IMR-90 (cell line): ENCODE data around the gene MAP3K9. TPM values are rescaled to one million over a fixed set of nuclear protein-coding genes. Genes with fewer than 3 reads are reported as not detected.

Source experiments
- ATAC-seq: fragments of 200-7000 bp; cut with Tn5 transposase; 2 replicates; pipeline ENCODE4 v1.9.1; 2020; ENCODE audit warnings: low read depth, mild to moderate bottlenecking, moderate library complexity
- BruUV-seq: library from RNA; stranded (reverse); fragments of 400-500 nt; replicated peaks from 2 replicates; lab custom pipeline; 2021; lab: Mats Ljungman, UMichigan
- CTCF ChIA-PET: fragments of 300-600 bp; formaldehyde crosslinking; extraction: SDS; loops from one replicate; lab custom pipeline; 2021; ENCODE audit warnings: antibody characterized with exemption; lab: Yijun Ruan, JAX
- POLR2A ChIA-PET: fragments of 300-600 bp; sonication (Branson Sonifier 250); formaldehyde crosslinking; loops from one replicate; lab custom pipeline; 2022; ENCODE audit warnings: antibody characterized with exemption; ENCODE audit not compliant: unreplicated experiment; lab: Charles Lee
- DNase-seq: peaks from one replicate; pipeline ENCODE4 v3.0.0; 2013
- H2AFZ ChIP-seq: replicated peaks from 2 replicates; pipeline ENCODE3; 2013; ENCODE audit warnings: low read length, mild to moderate bottlenecking; ENCODE audit not compliant: poor library complexity
- H2AK5ac ChIP-seq: 2 replicates; pipeline ENCODE4 v1.6.1; 2013; ENCODE audit warnings: low read depth, low read length, inconsistent platforms
- H2AK9ac ChIP-seq: replicated peaks from 2 replicates; pipeline ENCODE3; 2013; ENCODE audit warnings: mild to moderate bottlenecking, low read depth, low read length, moderate library complexity; ENCODE audit not compliant: poor library complexity
- H2BK120ac ChIP-seq: 2 replicates; pipeline ENCODE4 v1.6.1; 2013; ENCODE audit warnings: low read depth, low read length, inconsistent platforms
- H2BK15ac ChIP-seq: 3 replicates; pipeline ENCODE4 v1.6.1; 2013; ENCODE audit warnings: low read depth, low read length, inconsistent platforms
- H2BK20ac ChIP-seq: 2 replicates; pipeline ENCODE4 v1.6.1; 2013; ENCODE audit warnings: low read depth, mild to moderate bottlenecking, inconsistent platforms, low read length, moderate library complexity
- H2BK5ac ChIP-seq: 2 replicates; pipeline ENCODE4 v1.6.1; 2013; ENCODE audit warnings: mild to moderate bottlenecking, low read depth, low read length, inconsistent platforms; ENCODE audit not compliant: poor library complexity, severe bottlenecking
- H3K14ac ChIP-seq: replicated peaks from 2 replicates; pipeline ENCODE4 v1.6.1; 2013; ENCODE audit warnings: low read depth, low read length, inconsistent platforms
- H3K18ac ChIP-seq: 2 replicates; pipeline ENCODE4 v1.6.1; 2013; ENCODE audit warnings: low read depth, low read length, control low read depth
- H3K23ac ChIP-seq: 2 replicates; pipeline ENCODE4 v1.6.1; 2013; ENCODE audit warnings: low read depth, low read length, inconsistent platforms
- H3K27ac ChIP-seq: 2 replicates; pipeline ENCODE4 v1.5.1; 2013; ENCODE audit warnings: mild to moderate bottlenecking, control low read depth, low read length; ENCODE audit not compliant: insufficient read depth
- H3K27me3 ChIP-seq: 2 replicates; pipeline ENCODE4 v1.6.1; 2013; ENCODE audit warnings: low read length; ENCODE audit not compliant: control insufficient read depth, insufficient read depth
- H3K36me3 ChIP-seq: 2 replicates; pipeline ENCODE4 v1.6.1; 2013; ENCODE audit warnings: low read length, mixed read lengths; ENCODE audit not compliant: control insufficient read depth, insufficient read depth
- H3K4ac ChIP-seq: 2 replicates; pipeline ENCODE4 v1.6.1; 2013; ENCODE audit warnings: low read depth, low read length, inconsistent platforms
- H3K4me1 ChIP-seq: 2 replicates; pipeline ENCODE4 v1.6.1; 2013; ENCODE audit warnings: low read length, mixed read lengths; ENCODE audit not compliant: control insufficient read depth, insufficient read depth
- H3K4me2 ChIP-seq: 2 replicates; pipeline ENCODE4 v1.6.1; 2013; ENCODE audit warnings: low read depth, mild to moderate bottlenecking, control low read depth, low read length, moderate library complexity
- H3K4me3 ChIP-seq: 2 replicates; pipeline ENCODE4 v1.5.1; 2013; ENCODE audit warnings: low read depth, mild to moderate bottlenecking, control low read depth, low read length, moderate library complexity; ENCODE audit not compliant: insufficient read depth
- H3K56ac ChIP-seq: 2 replicates; pipeline ENCODE4 v1.6.1; 2013; ENCODE audit warnings: low read length, inconsistent platforms; ENCODE audit not compliant: insufficient read depth; ENCODE audit errors: extremely low read depth
- H3K79me1 ChIP-seq, 2 experiments: 2 replicates each; pipeline ENCODE4 v1.6.1; 2013; ENCODE audit warnings: low read length in 2 of 2, inconsistent platforms in 1 of 2, low read depth in 1 of 2
- H3K9ac ChIP-seq: 2 replicates; pipeline ENCODE4 v1.6.1; 2013; ENCODE audit warnings: low read depth, low read length, control low read depth
- H3K9me1 ChIP-seq: 2 replicates; pipeline ENCODE4 v1.6.1; 2013; ENCODE audit warnings: low read length, inconsistent platforms; ENCODE audit not compliant: insufficient read depth
- H3K9me3 ChIP-seq: 2 replicates; pipeline ENCODE4 v1.6.1; 2013; ENCODE audit warnings: low read length; ENCODE audit not compliant: control insufficient read depth, insufficient read depth
- H4K20me1 ChIP-seq: 2 replicates; pipeline ENCODE4 v1.6.1; 2013; ENCODE audit warnings: low read length, inconsistent platforms; ENCODE audit not compliant: insufficient read depth
- H4K5ac ChIP-seq: 2 replicates; pipeline ENCODE4 v1.6.1; 2013; ENCODE audit warnings: mild to moderate bottlenecking, low read depth, low read length, control low read depth
- H4K8ac ChIP-seq, 2 experiments: 2 replicates each; pipeline ENCODE4 v1.6.1; 2013; ENCODE audit warnings: low read depth in 2 of 2, low read length in 2 of 2, control low read depth in 1 of 2, inconsistent platforms in 1 of 2
- H4K91ac ChIP-seq: 2 replicates; pipeline ENCODE4 v1.6.1; 2013; ENCODE audit warnings: low read depth, low read length, inconsistent platforms; ENCODE audit not compliant: insufficient read depth
- BHLHE40 ChIP-seq: fragments of 150-350 bp; IDR thresholded peaks from 2 replicates; pipeline ENCODE4 v1.6.1; 2016; ENCODE audit warnings: mild to moderate bottlenecking, low read depth, low read length
- CHD1 ChIP-seq: IDR thresholded peaks from 2 replicates; pipeline ENCODE4 v1.6.1; 2012; ENCODE audit warnings: low read depth, low read length, improper control_type of control experiment
- FOS ChIP-seq: fragments of 150-350 bp; IDR thresholded peaks from 2 replicates; pipeline ENCODE4 v1.6.1; 2016; ENCODE audit warnings: low read depth, low read length
- MAFK ChIP-seq: IDR thresholded peaks from 2 replicates; pipeline ENCODE4 v1.6.1; 2012; ENCODE audit warnings: low read depth, low read length, improper control_type of control experiment
- MAZ ChIP-seq: IDR thresholded peaks from 2 replicates; pipeline ENCODE4 v1.6.1; 2012; ENCODE audit warnings: low read depth, mild to moderate bottlenecking, low read length, improper control_type of control experiment, moderate library complexity, borderline replicate concordance
- POLR2A ChIP-seq: IDR thresholded peaks from 2 replicates; pipeline ENCODE4 v1.6.1; 2012; ENCODE audit warnings: mild to moderate bottlenecking, low read depth, low read length
- RCOR1 ChIP-seq: IDR thresholded peaks from 2 replicates; pipeline ENCODE4 v1.6.1; 2012; ENCODE audit warnings: mild to moderate bottlenecking, low read length, improper control_type of control experiment; ENCODE audit not compliant: insufficient replicate concordance
- RFX5 ChIP-seq: IDR thresholded peaks from 2 replicates; pipeline ENCODE4 v1.8.0; 2012; ENCODE audit warnings: low read depth, mild to moderate bottlenecking, low read length, moderate library complexity
- SMC3 ChIP-seq: fragments of 150-350 bp; IDR thresholded peaks from 2 replicates; pipeline ENCODE4 v1.6.1; 2016; ENCODE audit warnings: low read depth, mild to moderate bottlenecking, antibody characterized with exemption, low read length, moderate library complexity
- WGBS, 2 experiments: methylation state at CpG; one replicate each; pipeline versions ENCODE4 v1.1.5 to v1.1.7; 2013; ENCODE audit warnings: missing lambda C conversion rate in 2 of 2; ENCODE audit not compliant: insufficient read length in 1 of 2; ENCODE audit errors: extremely low coverage in 2 of 2; 5-methylcytosine and 5-hydroxymethylcytosine counted together
- dilution Hi-C: fragments of 300-500 bp; cut with HindIII; formaldehyde crosslinking; loops from one replicate; pipeline ENCODE4 v1.14.3; 2018; ENCODE audit warnings: low sequenced_read_pairs; ENCODE audit not compliant: unreplicated experiment
- in situ Hi-C: fragments of 300-500 bp; cut with MboI; formaldehyde crosslinking; loops from 3 replicates; pipeline ENCODE4 v1.14.3; 2019; ENCODE audit warnings: low sequenced_read_pairs, inconsistent platforms, mixed read lengths
- intact Hi-C: fragments of 100-400 bp; cut with micrococcal nuclease; formaldehyde crosslinking; loops from 2 replicates; pipeline ENCODE4 v1.10.0; 2022
- polyA plus RNA-seq, 3 experiments: library from polyadenylated mRNA; depleted of rRNA; stranded (reverse); fragments of >200 nt; gene quantifications; 2 replicates each; pipeline ENCODE4 v1.2.3, GENCODE V29; 2012; ENCODE audit warnings: low replicate concordance in 1 of 3
- total RNA-seq: library from RNA; depleted of rRNA; stranded (reverse); fragments of >200 nt; gene quantifications from 2 replicates; pipeline ENCODE4 v1.2.3, GENCODE V29; 2012
- TF ChIP-seq, protein P1 (sequence below): fragments of 150-350 bp; IDR thresholded peaks from 2 replicates; pipeline ENCODE4 v1.6.1; 2017; ENCODE audit warnings: mild to moderate bottlenecking, antibody characterized with exemption, low read length, low read depth
- TF ChIP-seq, protein P2 (sequence below): fragments of 150-350 bp; IDR thresholded peaks from 2 replicates; pipeline ENCODE4 v1.6.1; 2016; ENCODE audit warnings: low read depth, mild to moderate bottlenecking, low read length, moderate library complexity, borderline replicate concordance

Gene MAP3K9
- total and polyA plus RNA-seq, 2 of the 4 experiments (the other 2 are of a cell fraction): 0.17 to 0.18 TPM

- dilution Hi-C loops (no loop called here), intact Hi-C loops (no loop called here), in situ Hi-C loops (no loop called here)
- Histone ChIP-seq H3K56ac (no peak overlapping the region), H2AK5ac (no peak overlapping the region), H3K4me1 (no peaks in the 10 kb centered on the region), H3K23ac (no peak overlapping the region), H3K14ac (no peak overlapping the region), H2AFZ (no peak overlapping the region), H3K9ac (no peak overlapping the region), H2BK20ac (no peak overlapping the region), H3K9me1 (no peaks in the 10 kb centered on the region), H2BK15ac (no peak overlapping the region), H3K4me3 (no peak overlapping the region), H2BK5ac (no peak overlapping the region), H3K4ac (no peak overlapping the region), H3K9me3 (no peaks in the 10 kb centered on the region), H4K5ac (no peak overlapping the region), H4K20me1 (no peaks in the 10 kb centered on the region), H3K18ac (no peak overlapping the region), H3K27me3 (no peaks in the 10 kb centered on the region; the same call in 1 of the 2 replicates), H4K91ac (no peak overlapping the region), H3K36me3 (no peaks in the 10 kb centered on the region), H2BK120ac (no peak overlapping the region), H3K4me2 (no peak overlapping the region), H3K27ac (no peak overlapping the region), H3K79me1 (no peaks in the 10 kb centered on the region), H4K8ac (no peak overlapping the region), H2AK9ac (no peak overlapping the region)
- no TSS peak for BruUV-seq
- 60% methylated on average over 1 of the region's 6 CpGs; no CpG with 5 or more reads in 1 of the 2 experiments for WGBS, 2 experiments
- ChIA-PET POLR2A (no interaction called here), CTCF (no interaction called here)
- no peak for DNase-seq
- no peak for TF ChIP-seq CHD1
- no peak for TF ChIP-seq SMC3
- no peak for TF ChIP-seq POLR2A
- no peak for TF ChIP-seq MAZ
- TF ChIP-seq, protein P1, sequence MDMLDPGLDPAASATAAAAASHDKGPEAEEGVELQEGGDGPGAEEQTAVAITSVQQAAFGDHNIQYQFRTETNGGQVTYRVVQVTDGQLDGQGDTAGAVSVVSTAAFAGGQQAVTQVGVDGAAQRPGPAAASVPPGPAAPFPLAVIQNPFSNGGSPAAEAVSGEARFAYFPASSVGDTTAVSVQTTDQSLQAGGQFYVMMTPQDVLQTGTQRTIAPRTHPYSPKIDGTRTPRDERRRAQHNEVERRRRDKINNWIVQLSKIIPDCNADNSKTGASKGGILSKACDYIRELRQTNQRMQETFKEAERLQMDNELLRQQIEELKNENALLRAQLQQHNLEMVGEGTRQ: no peak
- TF ChIP-seq MAFK: no peak
- no peak for TF ChIP-seq BHLHE40
- TF ChIP-seq, protein P2, sequence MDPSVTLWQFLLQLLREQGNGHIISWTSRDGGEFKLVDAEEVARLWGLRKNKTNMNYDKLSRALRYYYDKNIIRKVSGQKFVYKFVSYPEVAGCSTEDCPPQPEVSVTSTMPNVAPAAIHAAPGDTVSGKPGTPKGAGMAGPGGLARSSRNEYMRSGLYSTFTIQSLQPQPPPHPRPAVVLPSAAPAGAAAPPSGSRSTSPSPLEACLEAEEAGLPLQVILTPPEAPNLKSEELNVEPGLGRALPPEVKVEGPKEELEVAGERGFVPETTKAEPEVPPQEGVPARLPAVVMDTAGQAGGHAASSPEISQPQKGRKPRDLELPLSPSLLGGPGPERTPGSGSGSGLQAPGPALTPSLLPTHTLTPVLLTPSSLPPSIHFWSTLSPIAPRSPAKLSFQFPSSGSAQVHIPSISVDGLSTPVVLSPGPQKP: no peak
- no peak for TF ChIP-seq RFX5
- no peak for TF ChIP-seq FOS
- TF ChIP-seq RCOR1: no peak
- no peak for ATAC-seq
Observed at GRCh38 chr14:70741482-70741881, 67.8 kb downstream of the MAP3K9 start.
